NCI-H2171 treated with DMSO at 0.1 percent for 48 hours (cell line): ENCODE measurements around the gene TMEM222.

Experiments
- DNase-seq: peaks from one replicate; lab custom pipeline; 2025; lab: John Stamatoyannopoulos, UW

Gene TMEM222

GRCh38 chr1:27342391-27342777 is 20.4 kb downstream of the TMEM222 start:
- peak; percentile 39 for DNase-seq

DNA sequence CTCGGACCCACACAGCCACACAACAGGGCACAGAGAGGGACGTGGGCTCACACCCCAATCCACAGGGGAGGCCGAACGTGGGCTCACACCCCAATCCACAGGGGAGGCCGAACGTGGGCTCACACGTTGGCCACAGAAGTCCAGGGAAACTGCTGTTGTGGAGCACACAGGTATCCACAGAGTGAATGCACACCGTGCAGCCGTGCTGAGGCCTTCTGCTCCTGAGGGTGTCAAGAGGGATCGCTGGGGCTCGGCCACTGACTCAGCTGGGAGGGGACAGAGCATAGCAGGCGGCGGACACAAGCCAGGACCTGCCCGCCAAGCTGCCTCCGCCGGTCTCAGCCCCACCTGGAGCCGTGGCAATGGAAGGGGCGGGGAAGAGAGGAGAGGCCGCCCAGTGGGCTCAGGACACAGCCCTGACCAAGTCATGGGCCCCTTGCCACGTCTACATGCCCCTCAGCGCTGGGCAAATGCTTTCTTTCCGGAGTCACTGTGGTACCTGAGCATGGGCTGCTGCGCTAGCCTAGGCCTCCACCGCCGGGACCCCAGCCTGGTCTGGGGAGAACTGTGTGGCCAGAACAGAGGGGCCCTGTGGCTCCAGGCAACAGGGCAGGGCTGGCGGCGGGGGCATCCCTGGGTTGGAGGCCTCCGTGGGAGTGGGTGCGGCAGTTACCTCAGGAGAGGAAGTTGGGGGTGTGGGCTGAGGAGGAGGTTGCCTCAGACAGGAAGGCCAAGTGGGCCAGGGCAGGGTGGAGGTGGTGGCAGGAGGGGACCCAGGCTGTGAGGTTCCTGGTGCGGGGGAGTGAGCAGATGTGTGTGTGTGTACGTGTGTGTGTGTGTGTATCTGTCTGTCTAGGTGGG is 21.0 kb downstream of the TMEM222 start:
- DNase-seq = peak; percentile 62

- peak; percentile 69 for DNase-seq
Measured at GRCh38 chr1:27343639-27344025, 21.7 kb downstream of the TMEM222 start.

DNA sequence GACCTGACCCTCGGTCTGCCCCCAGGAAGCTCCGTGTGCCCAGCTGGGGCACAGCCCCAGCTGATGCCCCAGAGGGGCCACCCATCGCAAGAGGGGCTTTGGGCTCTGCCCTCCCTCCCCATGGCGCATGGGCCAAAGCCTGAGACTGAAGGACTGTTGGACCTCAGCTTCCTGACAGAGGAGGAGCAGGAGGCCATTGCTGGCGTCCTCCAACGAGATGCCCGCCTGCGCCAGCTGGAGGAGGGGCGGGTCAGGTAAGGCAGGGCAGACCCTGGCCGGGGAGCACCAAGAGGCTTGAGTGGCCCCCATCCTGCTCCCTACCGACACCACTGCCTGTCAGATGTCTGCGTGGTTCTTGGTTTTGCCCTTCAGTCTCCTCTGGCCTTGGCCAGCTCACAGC is 23.3 kb downstream of the TMEM222 start:
- DNase-seq = no peak

- no peak for DNase-seq
Measured at GRCh38 chr1:27346357-27346756, 24.4 kb downstream of the TMEM222 start.

DNA sequence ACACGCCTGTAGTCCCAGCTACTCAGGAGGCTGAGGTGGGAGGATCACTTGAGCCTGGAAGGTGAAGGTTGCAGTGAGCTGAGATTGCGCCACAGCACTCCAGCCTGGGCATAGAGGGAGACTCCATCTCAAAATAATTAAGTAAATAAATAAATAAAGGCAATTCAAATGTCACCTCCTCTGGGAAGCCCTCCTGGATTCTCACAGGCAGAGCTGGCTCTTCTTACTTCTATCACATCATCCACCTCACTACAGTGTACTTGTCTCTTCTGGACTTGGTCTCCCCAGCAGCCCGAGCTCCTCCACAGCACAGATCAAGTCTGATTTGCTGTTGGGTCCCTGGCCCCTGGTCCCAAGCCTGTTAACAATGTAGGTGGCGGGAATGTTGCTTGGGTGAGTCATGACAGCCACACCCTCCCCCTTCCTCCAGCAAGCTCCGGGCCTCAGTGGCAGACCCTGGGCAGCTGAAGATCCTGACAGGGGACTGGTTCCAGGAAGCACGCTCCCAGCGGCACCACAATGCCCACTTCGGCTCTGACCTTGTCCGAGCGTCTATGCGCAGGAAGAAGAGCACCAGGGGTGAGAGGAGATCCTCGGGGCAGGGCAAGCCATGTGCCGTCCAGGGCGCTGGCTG is 25.1 kb downstream of the TMEM222 start:
- no peak for DNase-seq

GRCh38 chr1:27348861-27349783 is 27.2 kb downstream of the TMEM222 start:
- peak; percentile 51 for DNase-seq

- DNase-seq = no peak
Measured at GRCh38 chr1:27349784-27350662, 28.1 kb downstream of the TMEM222 start.

DNA sequence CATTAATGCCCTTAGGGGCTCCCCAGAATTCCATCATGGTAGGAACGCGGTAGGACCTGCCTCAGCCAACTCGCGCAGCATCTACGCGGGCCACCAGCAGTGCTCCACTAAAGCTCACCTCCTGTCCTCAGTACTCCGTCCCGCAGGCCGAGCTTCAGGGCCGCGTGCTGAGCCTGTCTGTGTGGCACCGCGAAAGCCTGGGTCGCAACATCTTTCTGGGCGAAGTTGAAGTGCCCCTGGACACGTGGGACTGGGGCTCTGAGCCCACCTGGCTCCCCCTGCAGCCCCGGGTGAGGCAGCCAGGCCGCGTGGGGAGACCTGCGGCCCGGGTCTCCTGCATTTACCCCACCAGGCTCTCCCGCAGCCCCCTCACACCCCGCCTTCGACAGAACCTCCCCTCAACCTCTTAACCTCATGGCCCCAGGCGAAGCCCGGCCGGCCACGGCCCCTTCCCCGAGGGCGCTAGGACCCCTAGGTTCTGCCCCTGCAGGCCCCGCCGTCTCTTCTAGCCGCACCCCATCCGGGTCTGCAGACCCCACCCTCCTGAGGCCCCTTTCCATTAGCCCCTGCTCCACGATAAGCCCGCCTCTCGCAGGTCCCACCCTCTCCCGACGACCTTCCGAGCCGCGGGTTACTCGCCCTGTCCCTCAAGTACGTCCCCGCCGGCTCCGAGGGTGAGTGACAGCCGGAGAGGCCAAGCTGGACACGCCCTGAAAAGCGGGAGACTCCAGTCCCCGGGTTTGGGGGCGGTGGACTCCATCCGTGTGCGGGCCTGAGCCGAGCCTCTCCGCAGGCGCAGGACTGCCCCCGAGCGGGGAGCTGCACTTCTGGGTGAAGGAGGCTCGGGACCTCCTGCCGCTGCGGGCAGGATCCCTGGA is 28.9 kb downstream of the TMEM222 start:
- no peak for DNase-seq

DNA sequence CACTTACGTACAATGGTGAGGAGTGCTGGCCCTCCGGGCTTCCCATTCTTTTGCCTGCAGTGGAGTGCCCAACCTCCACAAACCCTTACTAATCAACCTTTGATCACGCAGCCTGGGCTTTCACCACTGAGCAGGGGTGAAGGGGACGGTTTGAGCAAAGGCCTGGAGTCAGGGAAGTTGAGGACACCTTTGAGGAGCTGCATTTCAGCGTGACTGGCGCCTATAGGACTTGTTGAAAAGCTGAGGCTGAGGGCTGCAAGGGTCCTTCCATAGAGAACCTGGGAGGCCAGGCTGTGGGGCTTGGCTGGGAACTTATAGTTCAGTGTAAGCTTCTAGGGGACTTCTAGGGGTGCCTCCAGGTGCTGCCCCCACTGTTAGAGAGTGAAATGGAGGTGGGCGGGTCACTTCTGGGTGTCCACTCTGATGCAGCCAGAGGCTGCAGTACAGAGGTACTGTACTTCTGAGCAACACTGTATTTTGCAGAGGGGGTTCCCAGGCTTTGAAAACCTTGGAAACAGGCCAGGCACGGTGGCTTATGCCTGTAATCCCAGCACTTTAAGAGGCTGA is 29.7 kb downstream of the TMEM222 start:
- DNase-seq = no peak

DNA sequence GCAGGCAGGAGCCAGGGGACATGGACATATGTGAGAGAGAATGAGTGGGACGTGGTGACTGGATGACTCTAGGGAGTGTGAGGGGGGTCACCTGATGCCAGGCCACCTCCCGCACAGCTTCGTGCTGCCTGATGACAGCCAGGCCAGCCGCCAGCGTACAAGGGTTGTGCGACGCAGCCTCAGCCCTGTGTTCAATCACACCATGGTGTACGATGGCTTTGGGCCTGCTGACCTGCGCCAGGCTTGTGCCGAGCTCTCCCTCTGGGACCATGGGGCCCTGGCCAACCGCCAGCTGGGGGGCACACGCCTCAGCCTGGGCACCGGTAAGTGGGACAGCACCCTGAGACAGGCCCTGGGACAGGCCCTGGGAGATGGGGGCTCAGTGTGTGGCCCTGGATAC is 31.2 kb downstream of the TMEM222 start:
- no peak for DNase-seq

GRCh38 chr1:27353629-27354028 is 31.7 kb downstream of the TMEM222 start:
- no peak for DNase-seq

DNA sequence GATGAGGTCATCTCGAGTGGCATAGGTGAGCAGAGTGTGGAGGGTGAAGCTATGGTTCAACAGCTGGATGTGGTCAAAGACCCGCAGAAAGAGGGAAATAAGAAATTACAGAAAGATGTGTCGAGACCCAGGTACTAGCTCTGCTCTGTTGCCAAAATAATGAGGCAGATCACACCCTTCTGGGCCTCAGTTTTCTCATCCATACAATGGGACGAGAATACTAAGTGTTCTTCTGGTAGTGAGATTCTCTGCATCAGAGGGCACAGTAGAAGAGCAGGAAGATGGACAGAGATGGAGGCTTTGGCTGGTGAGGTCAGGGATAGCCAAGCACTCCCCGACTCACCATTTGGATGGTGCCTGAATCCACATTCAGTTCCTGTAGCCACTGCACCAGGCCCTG is 33.7 kb downstream of the TMEM222 start:
- DNase-seq = no peak

GRCh38 chr1:27356277-27356618 is 34.3 kb downstream of the TMEM222 start:
- no peak for DNase-seq

GRCh38 chr1:27356619-27357280 is 34.8 kb downstream of the TMEM222 start:
- no peak for DNase-seq

- peak; percentile 55 for DNase-seq
Measured at GRCh38 chr1:27357281-27358037, 35.5 kb downstream of the TMEM222 start.

DNA sequence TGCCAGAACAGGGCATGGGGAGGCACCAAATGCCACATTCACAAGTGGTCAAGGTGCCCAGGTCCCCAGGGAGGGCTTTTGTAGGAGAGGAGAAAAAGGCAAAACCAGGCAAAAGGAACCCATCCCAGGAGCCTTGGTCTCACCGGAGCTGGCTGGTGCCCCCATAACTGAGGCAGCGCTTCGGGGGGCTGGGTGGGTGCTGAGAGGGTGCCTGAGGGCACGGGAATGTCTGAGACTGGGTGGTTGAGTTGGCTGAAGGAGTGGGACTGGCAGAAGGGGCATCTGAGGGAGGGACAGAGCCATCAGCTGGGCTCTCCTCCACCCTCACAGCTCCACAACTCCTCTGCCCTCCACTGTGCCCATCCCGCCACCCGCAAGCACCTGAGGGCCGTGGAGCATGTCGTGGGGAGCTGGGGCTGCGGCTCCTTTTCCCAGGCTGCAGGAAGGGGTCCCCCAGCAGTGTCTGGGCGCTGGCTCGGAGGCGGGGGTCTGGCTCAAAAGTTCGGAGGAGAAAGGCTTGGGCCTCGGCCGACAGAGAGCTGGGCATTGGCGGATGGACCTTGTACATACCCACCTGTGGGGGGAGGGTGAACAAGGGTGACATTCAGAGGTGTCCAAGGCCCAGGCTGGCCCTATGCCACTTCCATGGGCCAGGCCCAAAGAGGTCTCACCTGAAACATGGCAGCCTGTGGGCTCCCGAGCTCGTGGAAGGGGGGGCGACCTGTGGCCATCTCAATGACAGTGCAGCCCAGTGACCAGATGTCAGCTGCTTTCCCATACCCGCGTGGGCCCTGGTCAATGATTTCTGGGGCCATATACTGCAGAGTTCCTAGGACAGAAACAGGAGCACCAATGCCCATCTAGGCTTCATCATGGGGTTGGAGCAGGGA is 36.3 kb downstream of the TMEM222 start:
- no peak for DNase-seq

GRCh38 chr1:27358928-27359313 is 37.0 kb downstream of the TMEM222 start:
- no peak for DNase-seq
